SH-SY5Y (cell line): ENCODE data around the gene MIX23.
A peak's percentile ranks its signal among the peaks of the same experiment; 100 is the strongest.

Experiments
- GATA2 ChIP-seq: IDR thresholded peaks from 2 replicates; pipeline ENCODE4 v1.6.1; 2011; ENCODE audit warnings: mild to moderate bottlenecking, low read depth, low read length
- GATA3 ChIP-seq: IDR thresholded peaks from 2 replicates; pipeline ENCODE4 v1.6.1; 2011; ENCODE audit warnings: low read depth, mild to moderate bottlenecking, low read length, moderate library complexity

MIX23 gene

DNA sequence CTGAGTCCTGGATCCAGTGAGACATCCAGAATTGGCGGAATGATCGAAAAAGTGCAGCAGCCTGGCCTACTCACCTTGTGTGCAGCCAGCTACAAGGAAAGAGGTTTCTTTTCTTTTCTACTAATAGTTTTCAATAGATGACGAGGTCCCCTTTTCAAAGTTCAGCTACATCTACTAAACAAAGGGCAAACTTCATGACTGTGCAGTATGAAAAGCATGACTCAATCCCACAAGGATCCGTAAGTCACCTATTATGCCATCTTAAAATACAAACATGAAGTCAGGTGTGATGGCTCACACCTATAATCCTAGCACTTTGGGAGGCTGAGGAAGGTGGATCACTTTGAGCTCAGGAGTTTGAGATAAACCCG, 16.7 kb downstream of the MIX23 start:
- TF ChIP-seq GATA3: no peak
- TF ChIP-seq GATA2: no peak

DNA sequence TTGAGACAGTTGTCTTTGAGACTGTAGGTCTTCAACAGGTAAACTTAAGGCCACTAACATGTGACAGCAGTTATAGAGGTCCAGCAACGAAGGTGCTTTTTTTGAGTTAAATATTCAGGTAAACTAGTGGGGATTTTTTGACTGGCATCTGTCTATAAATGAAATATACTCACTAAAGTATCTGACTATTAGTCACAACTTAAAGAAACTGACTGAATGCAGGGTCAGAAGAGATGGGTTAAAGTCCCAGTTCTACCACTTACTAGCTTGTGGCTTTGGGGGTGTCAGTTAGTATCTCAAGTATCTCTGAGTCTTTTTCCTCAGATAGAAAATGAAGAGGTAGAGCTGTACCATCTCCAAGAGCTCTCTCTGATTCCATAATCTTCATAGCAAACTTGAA, 18.0 kb downstream of the MIX23 start:
- TF ChIP-seq GATA2 (no peak), GATA3 (no peak)

DNA sequence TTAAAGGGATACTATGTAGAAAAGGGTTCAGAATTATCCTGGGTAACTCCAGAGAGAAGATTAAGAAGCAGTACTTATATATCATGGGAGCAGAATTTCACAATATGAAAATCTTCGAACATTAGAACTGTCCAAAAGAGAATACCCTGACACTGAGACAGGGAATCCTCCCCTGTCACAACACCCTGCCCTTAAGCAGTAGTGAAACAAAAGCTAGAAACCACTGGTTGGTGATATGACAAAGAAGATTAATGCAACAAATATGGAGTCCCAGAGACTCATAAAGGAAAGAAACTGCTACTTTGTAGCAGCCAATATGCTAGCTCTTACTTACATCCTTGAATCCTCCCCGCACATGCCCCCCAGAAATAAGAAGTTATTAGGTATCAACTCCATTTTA, 18.5 kb downstream of the MIX23 start:
- no peak for TF ChIP-seq GATA3
- no peak for TF ChIP-seq GATA2

- no peak for TF ChIP-seq GATA3
- TF ChIP-seq GATA2: no peak
These were observed 21.0 kb downstream of the MIX23 start for GRCh38 chr3:122362026-122362425.

- TF ChIP-seq GATA3 (no peak), GATA2 (no peak)
These were observed 24.4 kb downstream of the MIX23 start for GRCh38 chr3:122358703-122359032.

DNA sequence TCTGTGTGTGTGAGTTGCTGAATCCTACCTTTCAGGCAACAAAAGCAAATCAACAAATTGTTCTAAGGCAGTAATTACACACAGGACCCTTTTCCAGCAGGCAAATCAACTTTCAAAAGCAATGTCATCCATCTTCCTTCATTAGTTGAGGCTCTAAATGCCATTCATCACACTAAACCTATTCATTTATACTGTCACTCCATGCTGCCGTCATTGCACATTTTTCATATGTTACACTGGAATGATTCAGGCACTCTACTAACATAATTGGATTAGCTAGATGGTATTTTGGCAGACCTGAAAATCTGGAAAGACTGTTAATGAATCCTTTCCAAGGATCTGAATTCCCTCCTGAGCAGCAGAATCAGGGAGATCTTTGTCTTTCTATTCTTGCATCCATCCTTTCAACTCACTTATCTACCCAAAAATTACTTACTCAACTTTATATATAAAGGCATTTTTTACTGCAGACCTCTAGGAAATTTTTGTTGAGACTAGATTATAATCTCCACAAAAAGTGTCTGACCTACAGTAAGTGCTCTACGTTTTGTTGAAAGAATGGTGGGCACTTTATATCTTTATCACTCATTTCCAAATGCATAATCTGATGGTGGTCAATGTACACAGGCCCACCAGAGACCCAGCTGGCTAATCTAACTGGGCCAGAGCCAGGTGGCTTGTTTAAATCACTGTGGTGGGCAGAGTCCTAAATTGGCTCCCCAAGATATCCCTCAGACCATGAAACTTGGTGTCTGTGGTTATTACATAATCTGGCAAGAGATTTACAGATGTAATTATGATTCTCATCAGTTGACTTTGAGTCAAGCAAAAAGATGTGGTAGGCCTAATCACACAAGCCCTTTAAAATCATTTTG, 25.0 kb downstream of the MIX23 start:
- TF ChIP-seq GATA3 (peak; percentile 88), GATA2 (peak; percentile 87)

DNA sequence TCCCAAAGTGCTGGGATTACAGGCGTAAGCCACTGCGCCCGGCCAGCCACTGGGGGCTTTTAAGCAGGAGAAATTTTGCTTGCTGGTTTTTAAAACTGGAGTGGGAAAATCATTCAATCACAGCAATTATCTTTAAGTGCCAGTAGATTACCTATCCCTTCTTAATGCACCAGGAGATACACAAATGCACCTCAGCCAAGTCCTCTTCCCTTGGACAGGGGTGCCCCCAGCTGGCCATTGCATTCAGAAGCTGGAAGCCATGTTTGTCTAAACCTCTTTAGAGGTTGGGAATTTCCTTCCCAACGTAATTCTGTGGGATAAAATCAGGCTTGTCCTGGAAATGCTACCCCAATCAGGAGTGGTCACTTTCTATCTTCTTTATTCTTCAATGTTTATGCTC, 26.6 kb downstream of the MIX23 start:
- TF ChIP-seq GATA2 (no peak), GATA3 (no peak)

- TF ChIP-seq GATA2: peak; percentile 47; the same call in 1 of the 2 replicates
- TF ChIP-seq GATA3: no peak
These were observed 27.4 kb downstream of the MIX23 start for GRCh38 chr3:122355612-122356011.

- TF ChIP-seq GATA2 (no peak), GATA3 (no peak)
These were observed 29.1 kb downstream of the MIX23 start for GRCh38 chr3:122353893-122354401.

GRCh38 chr3:122353215-122353614, 29.8 kb downstream of the MIX23 start:
- no peak for TF ChIP-seq GATA3
- TF ChIP-seq GATA2: no peak

DNA sequence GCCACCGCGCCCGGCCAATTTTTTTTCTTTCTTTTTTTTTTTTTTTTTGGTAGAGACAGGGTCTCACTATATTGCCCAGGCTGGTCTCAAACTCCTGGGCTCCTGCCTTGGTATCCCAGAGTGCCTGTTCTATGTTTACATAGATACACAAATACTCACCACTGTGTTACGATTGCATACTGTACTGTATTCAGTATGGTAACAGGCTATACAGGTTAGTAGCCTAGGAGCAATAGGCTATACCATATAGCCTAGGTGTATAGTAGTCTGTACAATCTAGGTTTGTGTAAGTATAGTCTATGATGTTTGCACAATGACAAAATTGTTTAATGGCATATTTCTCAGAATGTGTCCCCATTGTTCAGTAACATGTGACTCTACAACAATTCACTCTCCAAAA, 31.4 kb downstream of the MIX23 start:
- TF ChIP-seq GATA2: no peak
- no peak for TF ChIP-seq GATA3

- TF ChIP-seq GATA3 (no peak), GATA2 (no peak)
These were observed 32.1 kb downstream of the MIX23 start for GRCh38 chr3:122350814-122351418.

DNA sequence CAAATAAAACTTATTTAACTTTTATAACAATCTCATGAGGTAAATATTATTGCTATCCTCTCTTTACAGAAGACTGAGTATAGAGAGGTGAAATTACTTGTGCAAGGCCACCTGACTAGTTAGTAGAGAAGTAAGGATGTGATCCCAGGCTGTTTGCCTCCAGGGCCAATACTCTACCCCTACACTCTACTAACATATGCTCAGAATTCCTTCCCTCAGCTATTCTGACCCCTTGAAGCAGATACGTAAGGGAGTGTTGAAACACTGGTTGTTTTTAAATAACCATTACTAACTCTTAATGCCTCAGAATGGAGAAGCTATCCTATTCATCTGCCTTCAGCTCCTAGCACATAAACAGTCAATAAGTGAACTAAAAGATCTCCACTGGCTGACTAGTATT, 33.9 kb downstream of the MIX23 start:
- no peak for TF ChIP-seq GATA2
- TF ChIP-seq GATA3: no peak

GRCh38 chr3:122343654-122344053, 39.4 kb downstream of the MIX23 start:
- no peak for TF ChIP-seq GATA3
- no peak for TF ChIP-seq GATA2

DNA sequence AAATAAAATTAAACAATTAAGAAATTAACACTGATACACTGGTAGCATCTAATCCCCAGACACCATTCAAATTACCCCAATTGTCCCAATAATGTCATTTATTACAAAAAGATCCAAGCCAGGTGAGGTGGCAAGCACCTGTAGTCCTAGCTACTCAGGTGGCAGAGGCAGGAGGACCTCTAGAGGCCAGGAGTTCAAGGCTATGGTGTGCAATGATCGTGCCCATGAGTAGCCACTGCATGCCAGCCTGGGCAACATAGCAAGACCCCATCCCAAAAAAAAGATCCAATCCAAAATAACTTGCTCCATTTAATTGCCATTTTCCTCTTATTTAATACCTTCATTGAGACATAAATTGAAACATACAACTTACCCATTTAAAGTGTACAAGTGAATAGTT, 40.2 kb downstream of the MIX23 start:
- no peak for TF ChIP-seq GATA2
- TF ChIP-seq GATA3: no peak

DNA sequence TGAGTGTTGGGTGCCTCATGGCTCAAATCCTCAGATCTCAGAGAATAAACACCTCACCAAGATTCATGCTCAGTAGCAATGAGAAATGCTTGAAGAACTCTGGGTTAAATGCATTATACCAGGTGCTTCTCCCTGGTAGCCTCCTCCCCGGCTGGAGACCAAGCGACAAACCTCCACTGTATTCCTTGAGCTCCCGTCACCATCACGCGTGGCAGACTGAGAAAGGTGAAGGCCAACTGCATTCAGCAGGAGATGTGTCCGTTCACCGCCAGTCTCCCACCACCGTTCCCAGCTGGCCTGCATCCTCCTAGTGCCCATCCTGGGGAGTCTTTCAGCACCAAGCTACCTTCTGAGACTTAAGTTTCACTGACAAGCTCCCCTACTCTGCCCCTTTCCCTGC, 50.5 kb downstream of the MIX23 start:
- TF ChIP-seq GATA3 (no peak), GATA2 (no peak)
